Kidney capillary endothelial cell (primary cell): ENCODE data around the gene CHST11.

Source experiments
- DNase-seq: peaks from one replicate; pipeline ENCODE4 v3.0.0-alpha.2; 2018; ENCODE audit warnings: low spot score

Gene CHST11

DNA sequence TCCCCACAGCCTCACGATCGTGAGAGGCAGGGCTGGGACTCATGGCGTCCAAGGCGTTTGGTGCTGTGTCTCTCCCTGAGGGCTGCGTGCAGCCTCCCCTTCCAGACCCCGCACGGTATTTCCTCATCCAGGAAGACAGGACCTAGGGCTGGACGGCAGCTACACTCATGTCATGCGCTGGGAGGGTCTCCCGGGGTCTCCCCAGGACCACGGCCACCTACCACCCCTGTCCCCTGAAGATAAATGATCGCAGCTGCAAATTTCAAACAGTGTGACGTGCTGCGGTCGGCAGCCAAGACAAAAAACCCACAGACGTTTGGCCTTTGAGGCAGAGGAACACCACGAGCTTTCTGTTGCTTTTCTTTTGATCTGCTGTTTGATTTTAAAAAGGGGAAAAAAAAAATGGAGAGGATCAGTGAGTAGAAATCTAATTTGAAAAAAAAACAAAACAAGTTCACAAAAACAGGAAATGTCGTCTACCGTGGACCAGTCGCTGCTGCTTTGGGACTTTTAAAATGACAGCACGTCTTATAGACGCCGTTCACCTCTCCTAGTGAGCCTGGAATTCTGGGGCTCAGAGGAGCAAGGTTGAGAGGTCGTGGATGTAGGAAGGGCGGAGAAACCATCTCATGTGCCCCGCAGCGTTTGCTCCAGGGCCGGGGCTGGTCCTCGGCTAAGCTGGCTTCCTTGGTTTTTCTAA lies 263.7 kb downstream of the CHST11 start:
- DNase-seq = peak; percentile 26

DNA sequence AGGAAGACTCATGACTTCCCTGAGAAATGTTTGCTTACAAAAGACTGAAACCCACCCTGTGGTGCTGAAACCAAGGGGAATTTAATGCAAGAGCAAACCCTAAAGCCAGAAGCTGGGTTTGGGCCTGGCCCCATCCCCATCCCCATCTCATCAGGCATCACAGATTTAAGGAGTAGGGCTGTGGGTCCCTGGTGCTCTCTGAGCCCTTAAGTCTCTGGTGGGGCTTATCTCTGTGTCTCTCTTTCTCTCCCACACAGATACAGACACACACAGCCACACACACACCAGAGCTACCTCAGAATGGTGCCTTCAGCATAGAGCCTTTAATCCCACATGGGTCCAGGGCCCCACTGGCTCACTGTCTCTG lies 264.3 kb downstream of the CHST11 start:
- DNase-seq = no peak

DNA sequence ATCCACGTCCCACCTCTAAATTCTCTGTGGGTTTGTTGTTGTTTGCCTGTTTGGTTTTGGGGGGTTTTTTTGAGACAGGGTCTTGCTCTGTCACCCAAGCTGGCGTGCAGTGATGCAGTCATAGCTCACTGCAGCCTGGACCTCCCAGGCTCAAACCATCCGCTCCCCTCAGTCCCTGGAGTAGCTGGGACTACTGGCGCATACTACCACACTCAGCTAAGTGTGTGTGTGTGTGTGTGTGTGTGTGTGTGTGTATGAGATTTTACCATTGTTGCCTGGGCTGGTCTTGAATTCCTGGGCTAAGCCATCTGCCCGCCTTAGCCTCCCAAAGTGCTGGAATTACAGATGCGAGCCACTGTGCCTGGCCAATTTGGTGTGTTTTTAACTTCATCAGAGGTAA lies 265.2 kb downstream of the CHST11 start:
- no peak for DNase-seq

DNA sequence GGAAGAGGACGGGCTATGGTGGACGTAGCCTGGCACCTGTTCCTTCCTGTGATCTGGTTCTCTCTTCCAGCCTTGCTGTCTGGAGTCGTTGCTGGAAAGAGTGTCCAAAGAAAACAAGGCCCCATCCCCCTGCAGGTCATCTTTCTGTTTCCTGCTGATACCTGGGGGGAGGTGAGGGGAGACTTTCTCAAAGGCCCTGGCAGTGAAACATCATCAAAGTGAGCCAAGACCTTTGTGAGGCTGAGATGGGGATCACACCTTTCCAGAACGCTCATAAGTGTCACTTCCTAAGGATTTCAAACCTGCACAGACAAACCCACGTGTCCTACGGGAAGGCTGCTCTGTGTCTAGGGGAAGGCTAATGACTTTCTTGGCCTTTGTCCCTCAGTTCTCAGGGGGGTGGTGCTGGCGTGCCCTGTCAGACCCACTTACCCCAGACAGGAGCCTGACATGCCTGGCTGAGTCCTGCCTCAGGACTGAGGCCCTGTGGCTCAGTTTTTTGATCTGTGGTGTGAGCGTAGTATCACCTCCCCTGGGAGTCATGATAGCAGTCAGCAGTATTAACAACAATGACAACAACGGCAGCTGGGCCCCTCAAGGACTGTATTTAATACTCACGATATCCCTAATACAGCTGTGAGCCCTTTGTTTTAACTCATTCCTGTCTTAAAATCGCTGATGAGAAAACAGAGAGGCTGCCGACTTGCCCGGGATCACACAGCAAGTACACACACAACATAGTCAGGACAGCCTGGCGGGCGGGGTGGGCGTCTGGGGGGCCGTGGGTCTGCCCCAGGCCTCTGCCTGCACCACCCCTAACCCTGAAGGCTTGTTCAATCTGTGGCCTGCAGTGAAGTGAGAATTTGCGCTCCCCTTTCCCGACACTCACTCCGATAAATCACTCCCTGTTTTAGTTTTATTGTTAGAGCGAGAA lies 266.1 kb downstream of the CHST11 start:
- DNase-seq = no peak

DNA sequence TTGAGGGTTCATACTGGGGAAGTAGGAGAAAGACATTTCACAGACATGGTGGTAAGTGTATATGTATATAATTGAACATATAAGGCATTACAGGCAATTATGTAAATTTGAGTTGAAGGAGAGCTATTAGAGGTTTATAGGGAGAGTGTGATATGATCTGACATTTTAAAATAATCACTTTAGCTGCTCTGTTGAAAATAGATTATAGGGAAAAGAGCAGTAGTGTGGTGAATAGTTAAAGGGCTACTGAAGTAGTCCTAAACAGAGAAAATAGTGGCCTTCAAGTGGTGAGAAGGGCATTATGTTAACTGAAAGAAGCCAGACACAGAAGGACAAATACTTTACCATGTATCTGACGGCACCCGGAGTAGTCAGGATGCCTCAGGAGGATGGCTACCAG lies 267.1 kb downstream of the CHST11 start:
- DNase-seq = no peak

DNA sequence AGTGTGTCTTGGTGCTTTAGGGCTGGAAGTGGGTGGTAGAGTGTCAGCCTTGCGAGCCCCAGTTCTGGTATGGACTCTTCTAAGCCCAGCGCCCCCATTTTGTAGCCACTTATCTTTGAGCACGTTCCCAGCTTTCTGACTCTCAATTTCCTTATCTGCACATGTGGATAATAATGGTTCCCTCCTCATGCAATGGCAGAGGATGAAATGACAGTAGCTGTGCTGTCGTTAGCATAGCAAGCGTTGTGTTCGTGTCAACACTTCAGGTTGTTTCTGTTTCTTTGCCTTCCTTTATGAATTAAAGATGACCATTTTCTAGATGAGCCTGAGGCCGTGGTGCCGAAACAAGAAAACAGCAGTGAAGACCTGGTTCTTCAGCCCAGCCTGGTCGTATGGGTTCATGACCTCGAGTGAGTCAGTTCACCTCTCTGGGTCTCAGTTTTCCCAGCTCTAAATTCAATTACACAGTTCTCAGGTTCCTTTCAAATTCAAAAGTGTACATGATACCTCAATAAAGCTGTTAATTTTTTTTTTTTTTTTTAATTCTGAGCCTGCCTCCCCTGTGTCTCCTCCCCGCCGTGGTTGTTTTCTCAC lies 268.3 kb downstream of the CHST11 start:
- DNase-seq = no peak

DNA sequence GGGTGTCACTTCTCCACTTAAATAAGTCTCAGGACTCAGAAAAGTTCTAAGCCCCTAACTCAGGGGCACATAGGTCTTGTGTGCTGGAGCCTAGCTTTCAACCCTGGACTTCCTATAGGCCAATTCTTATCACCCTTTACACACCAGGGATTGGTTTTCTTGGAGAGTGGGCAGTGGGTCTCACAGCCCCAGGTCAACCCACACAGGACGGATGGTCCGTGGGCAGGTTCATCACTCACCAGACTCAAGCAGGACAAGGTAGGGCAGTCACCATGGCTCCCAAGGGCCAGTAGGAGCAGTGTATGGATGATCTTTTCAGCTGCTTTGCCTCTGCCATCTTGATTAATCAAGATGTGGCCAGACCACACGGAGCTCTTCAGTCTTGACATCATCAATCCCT lies 268.9 kb downstream of the CHST11 start:
- DNase-seq = no peak

DNA sequence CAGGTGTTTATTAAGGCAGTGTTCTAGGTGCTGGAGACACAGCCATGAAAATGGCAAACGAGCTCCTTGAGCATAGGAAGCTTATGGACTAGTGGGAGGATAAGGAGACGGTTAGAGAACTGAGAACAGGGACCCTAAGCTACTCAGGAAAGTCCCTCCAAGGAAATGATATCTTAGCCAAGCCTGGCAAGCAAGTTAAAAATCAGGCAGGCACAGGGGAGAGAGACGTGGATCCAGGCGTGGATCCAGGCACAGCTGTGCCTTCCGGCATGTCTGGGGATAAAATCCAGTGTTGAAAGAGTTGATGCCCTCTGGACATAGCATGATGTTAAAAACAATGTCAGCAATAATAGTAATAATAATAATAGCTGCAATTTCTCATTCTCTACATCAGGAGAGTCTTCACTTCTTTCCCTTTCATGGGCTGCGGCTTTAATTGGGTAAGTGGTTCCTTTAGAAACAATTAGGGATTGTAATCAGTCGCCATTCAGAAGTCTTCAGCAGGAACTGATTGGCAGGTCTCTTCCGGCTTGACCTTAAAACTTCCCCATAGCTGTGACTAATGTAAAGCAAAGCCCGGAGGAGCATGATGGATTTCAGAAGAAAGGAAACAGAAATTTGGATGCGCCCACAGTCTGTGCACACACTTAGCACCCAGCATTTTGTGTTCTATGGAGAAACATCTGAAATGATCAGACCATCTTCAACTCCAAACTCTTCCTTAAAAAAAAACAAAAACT lies 271.1 kb downstream of the CHST11 start:
- DNase-seq = no peak

DNA sequence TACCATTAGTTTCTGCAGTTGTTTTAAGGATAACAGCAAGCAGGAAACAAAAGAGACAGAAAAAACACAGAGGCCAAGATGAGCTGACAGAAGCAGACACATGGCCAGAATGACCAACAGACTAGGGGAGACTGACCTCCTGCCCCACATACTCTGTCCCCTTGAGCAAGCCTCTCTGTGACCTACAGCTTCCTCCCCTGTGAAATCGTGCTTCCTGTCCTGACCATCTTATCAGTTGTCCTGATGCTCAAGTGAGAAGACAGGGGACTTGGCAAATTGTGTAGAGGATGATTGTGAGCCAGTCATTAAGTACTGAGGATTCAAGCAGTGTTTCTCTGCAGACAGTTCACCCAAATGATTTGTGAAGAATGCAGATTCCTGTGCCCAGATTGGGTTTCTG lies 272.3 kb downstream of the CHST11 start:
- no peak for DNase-seq

DNA sequence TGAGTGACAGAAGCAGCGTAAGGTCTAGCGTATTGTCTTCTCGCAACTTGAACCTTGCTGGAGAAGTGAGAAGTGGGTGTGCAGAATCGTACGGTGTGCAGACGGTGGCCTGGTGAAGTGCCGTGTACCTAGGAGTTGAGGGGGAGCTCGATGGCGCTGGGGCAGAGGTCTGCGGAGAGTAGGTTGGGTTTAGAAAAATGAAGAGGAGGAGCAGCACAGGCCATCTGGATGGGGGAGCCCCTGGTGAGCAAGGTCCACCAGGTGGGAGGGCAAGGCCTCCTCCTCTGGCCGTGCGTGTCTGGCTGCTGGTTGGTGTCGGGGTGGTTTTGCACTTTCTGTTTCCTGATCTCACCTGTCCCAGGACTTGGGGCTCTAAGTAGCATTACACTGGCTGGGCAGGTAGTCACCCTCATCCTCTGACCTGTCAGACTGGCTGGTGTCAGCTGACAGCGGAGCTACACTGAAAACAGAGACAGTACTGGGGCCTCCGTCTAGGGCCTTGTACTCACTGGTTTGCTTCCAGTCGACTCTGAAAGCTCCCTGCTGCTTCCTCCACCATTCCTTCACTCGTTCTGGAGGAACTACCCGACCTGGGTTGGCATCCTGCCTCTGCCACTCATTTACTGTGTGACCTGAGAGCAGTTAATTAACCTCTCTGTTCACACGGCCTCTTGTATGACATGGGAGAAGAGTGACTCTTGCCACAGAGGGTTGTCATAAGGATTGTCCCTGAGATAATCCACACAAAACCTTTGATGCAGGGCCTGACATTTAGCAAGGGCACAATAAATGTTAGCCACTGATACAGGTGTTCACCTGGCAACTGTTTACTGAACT lies 273.1 kb downstream of the CHST11 start:
- DNase-seq = no peak

DNA sequence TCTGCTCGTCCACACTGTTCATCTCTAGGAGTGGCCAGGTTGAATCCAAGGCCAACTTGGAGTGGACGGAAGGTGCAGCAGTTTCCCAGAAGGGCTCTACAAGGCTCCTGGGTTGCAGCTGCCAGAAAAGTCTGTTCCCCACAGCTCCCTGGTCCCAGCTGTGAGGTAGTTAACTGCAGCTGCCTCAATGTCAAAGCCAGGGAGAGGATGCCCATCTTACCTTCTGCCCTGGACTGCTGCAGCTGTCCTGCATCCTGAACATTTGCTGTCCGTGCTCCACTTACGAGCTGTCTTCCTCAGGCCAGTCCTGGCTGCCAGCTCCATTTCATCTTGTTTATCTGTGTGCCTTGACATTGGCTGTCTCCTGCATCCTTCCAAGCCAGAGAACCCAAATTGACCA lies 274.0 kb downstream of the CHST11 start:
- no peak for DNase-seq

DNA sequence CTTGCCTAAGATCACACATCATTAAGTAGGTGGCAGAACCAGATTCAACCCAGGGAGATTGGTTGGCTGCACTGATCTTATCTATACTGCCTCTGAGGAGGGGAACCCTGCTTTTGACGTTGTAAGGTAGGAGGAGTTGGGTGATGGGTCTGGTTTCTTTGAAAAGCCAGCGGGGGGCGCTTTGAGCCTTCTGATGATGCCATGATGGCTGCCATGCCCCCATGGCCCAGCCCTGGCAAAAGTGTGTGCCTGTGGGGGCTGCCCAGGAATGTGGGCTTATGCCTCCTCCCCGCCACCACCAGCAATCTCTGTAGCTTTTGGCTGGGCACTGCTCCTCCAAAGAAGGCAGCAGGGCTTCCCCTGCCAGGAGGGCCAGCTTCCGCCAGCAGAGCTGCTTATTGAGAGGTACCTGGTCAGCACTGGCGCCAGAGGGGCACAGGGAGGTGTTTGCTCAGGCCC lies 277.0 kb downstream of the CHST11 start:
- no peak for DNase-seq

DNA sequence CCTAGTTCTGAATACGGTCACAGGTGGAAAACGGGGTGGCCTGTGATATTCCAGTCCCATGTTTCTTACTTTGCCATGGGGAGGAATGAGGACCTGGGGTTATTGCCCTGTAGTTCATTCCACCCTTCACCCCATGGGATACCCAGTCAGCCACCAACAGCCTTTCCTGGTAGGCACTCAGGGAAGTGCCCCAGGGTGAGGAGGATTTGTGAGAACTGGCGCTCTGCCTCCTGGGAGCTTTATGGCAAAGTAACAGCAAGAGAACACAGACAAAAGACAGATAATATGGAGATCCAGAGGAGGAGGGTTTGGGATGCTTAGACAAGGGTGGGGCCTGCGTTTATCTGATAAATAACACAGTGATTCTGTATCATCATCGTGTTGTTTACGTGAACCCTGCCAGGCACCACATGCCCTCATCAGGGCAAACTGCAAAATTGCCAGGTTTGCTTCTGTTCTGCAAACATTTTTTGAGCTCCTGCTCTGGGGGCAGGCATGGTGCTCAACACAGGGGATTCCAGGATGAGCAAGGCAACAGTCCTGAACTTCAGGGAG lies 277.9 kb downstream of the CHST11 start:
- no peak for DNase-seq

DNA sequence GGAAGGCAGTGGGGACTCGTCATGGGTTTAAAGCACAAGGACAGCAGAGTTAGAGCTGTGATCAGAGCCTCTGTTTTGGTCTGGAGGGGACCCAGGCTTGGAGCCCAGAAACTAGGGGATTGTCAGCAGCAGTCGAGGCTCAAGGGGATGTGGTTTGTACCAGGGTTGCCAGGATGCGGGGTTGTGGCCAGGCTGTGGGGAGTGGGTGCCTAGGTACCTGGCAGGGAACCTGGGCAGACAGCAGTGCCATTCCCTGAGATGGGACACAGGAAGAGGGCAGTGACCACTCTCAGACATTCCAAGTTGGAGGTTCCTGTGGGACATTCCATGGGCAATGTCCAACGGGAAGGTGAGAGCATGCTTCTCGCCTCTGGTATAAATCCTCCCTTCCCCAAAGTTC lies 279.1 kb downstream of the CHST11 start:
- no peak for DNase-seq

DNA sequence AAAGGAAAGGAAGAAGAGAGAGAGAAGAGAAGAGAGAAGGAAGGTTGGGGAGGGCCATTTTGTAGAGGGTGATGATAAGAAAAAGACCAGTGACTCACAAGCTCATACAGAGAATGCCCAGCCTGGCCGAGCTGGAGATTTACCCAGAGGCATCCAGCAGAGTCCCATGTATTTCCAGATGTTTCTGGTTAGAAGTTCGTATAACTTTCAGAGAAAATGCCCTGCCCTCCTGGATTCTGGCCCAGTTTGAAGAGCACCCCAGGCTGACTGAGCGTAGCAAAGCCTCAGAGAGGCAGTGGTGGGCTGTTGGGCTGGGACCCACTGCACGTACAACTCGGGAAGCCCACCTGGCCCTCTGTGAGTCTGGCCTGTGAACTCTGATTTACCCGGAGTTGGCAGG lies 279.6 kb downstream of the CHST11 start:
- no peak for DNase-seq

DNA sequence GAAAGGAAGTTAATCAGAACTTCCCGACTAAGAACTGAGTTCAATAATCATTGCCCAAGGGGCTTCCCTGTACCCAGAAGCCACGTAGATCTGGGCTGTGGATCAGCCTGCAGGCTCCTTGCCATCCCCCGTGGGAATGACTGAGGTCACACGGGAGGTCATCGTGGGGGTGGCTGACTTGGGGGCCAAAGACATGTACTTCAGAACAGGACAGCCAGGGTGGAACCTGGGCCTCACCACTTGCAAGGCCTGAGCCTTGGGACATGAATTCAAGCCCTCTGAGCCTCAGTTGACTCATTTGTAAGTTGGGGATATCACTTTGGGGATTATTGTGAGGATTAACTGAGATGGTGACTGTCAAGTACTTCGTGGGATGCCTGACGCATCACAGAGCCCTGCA lies 280.4 kb downstream of the CHST11 start:
- DNase-seq = no peak

DNA sequence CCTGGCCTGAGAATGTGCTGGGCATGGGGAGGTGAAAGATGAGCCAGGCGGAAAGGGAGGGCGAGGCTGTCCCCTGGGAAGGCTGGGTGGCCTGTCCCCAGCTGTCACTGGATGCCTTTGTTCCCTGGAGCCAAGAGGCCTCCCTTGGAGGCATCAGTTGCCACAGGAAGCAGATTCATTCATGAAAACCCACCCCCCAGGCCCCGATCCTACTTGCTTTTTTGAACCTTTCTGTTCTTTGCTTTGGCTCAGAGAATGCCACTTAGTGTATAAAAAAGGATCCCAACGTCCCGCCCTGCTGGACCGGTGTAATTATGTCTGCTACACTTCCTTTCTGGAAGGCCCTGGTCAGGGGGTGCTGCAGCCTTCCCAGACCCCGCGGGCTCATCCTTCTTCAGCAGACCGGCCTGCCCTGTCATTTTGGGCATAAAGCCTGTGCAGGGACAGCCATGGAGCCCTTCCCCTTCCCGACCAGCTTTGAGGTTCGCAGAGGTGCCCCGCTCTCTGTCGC lies 281.1 kb downstream of the CHST11 start:
- DNase-seq = no peak

DNA sequence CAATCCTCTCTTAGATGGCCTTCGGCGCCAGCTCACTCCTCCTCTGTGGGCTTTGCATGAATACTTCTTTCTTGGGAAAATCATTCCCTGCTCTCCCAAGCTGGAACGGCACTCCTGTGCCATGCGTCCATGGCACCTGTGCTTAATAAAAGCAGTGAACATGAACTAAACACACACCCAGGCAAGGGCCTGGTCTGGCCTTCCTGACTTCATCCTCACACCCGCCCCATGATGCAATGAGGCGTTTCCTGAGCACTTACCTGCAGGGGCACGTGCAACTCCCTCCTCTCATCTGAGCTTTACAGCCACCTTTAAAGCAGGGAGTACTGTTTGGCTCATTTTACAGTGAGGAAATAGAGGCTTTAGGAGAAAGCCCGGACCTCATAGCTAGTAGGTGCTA lies 281.6 kb downstream of the CHST11 start:
- DNase-seq = no peak

DNA sequence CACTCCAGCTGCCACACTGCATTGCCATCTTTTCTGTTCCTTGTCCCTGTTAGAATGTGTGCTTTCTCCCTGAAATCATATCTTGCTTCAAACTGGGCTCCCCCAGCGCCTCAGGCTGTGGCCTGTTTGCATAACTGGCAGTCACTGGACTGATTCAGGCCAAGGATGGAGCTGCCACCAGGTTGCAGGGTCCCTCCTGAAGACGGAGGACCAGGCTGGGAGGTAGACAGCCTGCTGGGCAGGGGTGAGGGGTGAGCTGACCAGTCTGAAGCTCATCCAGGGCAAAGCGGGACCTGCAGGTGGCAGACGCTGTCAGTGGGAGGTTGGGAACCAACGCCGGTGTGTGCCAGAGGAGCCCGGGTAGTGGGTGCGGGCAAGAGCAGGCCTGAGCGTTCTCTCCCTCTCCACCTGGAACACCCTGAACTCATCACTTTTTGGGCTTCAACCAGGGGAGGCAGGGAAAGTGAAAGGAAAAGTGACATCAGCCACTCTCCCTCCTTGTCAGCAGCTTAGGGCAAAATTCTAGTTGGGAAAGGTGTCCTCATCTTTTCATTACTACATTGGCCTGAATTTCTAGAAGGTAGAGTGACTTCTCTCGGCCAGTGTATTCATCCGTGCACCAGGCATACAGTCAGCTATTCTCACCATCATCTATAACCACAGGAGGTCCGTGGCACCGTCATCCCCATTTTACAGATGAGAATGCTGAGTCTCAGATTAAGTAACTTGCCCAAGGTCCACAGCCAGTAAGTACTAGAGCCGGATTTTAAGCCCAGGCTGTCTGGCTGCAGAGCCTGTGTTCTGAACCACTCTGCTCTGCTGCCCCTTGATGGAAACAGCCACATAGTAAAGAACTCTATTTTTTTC lies 282.3 kb downstream of the CHST11 start:
- no peak for DNase-seq

DNA sequence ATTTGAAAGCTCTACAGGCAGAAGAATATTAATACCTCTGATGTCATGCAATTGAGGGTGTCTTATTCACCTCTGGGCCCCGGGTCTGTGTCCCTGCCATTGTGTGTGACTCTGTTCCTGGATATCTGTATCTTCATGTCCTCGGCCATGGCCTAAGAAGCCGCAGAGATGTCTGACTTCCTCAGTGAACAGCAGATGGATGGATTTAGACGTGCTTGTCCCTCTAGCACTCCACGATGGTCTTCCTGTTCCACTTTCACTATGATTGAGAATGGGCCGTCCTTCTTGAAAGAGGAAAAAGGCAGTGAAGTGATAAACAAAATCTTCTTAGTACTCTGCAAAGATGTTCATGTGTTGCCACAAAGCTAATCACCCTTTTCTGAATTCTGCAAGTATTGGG lies 283.9 kb downstream of the CHST11 start:
- DNase-seq = no peak
